SU-DHL-6 (cell line): ENCODE results near the gene TXNIP.

Source experiments
- H2AFZ ChIP-seq: fragments of 200-600 bp; sonication (generic); 2 replicates; pipeline ENCODE4 v1.6.1; 2014; ENCODE audit warnings: low read depth, mild to moderate bottlenecking, moderate library complexity, mixed read lengths, antibody characterized with exemption, low read length; ENCODE audit not compliant: severe bottlenecking
- H3F3A ChIP-seq: fragments of 200-600 bp; shearing (Covaris generic); 2 replicates; pipeline ENCODE4 v1.6.0; 2016; ENCODE audit warnings: antibody characterized with exemption, mild to moderate bottlenecking; ENCODE audit not compliant: insufficient read depth
- H3K27ac ChIP-seq: fragments of 200-600 bp; sonication (generic); 2 replicates; pipeline ENCODE4 v1.5.1; 2016; ENCODE audit warnings: low read depth, mild to moderate bottlenecking, low read length, moderate library complexity, mixed read lengths
- H3K27me3 ChIP-seq: fragments of 200-600 bp; sonication (generic), shearing (Covaris generic); 2 replicates; pipeline ENCODE4 v1.6.0; 2014; ENCODE audit warnings: mild to moderate bottlenecking, low read length
- H3K36me3 ChIP-seq: fragments of 200-600 bp; sonication (generic); 2 replicates; pipeline ENCODE4 v1.6.1; 2014; ENCODE audit warnings: mild to moderate bottlenecking, low read length, mixed read lengths
- H3K4me2 ChIP-seq: fragments of 300-600, 200-600 bp; shearing (Covaris generic), sonication (generic); 2 replicates; pipeline ENCODE4 v1.6.0; 2014; ENCODE audit warnings: low read length, low read depth, mild to moderate bottlenecking; ENCODE audit not compliant: poor library complexity, severe bottlenecking
- H3K4me3 ChIP-seq: fragments of 200-600 bp; sonication (generic); 2 replicates; pipeline ENCODE4 v1.5.1; 2014; ENCODE audit warnings: antibody characterized with exemption, low read length, mild to moderate bottlenecking, mixed read lengths; ENCODE audit not compliant: insufficient read depth, poor library complexity, severe bottlenecking
- H3K79me2 ChIP-seq: fragments of 200-600 bp; sonication (generic); 2 replicates; pipeline ENCODE4 v1.6.1; 2014; ENCODE audit warnings: mild to moderate bottlenecking, low read length, moderate library complexity; ENCODE audit not compliant: insufficient read depth
- H3K9ac ChIP-seq: fragments of 200-600 bp; sonication (generic); 2 replicates; pipeline ENCODE4 v1.7.0; 2014; ENCODE audit warnings: mild to moderate bottlenecking, low read length
- H3K9me2 ChIP-seq: fragments of 200-600 bp; sonication (generic); replicated peaks from 2 replicates; pipeline ENCODE4 v1.6.1; 2014; ENCODE audit warnings: low read length; ENCODE audit not compliant: insufficient read depth
- H3K9me3 ChIP-seq: fragments of 200-600 bp; sonication (generic); 2 replicates; pipeline ENCODE4 v1.6.1; 2014; ENCODE audit warnings: low read length, mixed read lengths; ENCODE audit not compliant: insufficient read depth
- H4K20me1 ChIP-seq: fragments of 200-600 bp; sonication (generic); 2 replicates; pipeline ENCODE4 v1.6.1; 2014; ENCODE audit warnings: low read depth, mild to moderate bottlenecking, antibody characterized with exemption, low read length, moderate library complexity, mixed read lengths
- CTCF ChIP-seq: fragments of 200-600 bp; sonication (generic); IDR thresholded peaks from one replicate; pipeline ENCODE4 v1.5.1; 2017; ENCODE audit warnings: antibody characterized with exemption, mild to moderate bottlenecking, low read length, moderate library complexity; ENCODE audit not compliant: insufficient read depth, poor library complexity, severe bottlenecking
- EZH2phosphoT487 ChIP-seq: fragments of 200-600 bp; sonication (generic), shearing (Covaris generic); conservative IDR thresholded peaks from 2 replicates; pipeline ENCODE4 v1.6.1; 2018; ENCODE audit warnings: mild to moderate bottlenecking, antibody characterized with exemption, low read length, moderate library complexity, mixed read lengths

TXNIP gene

DNA sequence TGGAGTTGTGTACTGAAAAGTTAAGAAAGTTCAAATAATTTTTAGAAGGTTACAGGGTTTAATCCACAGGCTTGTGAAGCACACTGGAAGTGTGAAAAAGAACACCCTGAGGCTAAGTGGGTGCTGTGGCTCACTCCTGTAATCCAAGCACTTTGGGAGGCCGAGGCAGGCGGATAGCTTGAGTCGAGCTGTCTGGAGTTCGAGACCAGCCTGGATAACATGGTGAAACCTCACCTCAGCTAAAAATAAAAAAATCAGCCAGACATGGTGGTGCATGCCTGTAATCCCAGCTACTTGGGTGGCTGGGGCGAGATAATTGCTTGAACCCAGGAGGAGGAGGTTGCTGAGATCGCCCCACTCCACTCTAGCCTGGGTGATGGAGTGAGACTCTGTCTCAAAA lies 9.8 kb downstream of the TXNIP start:
- H3K79me2 ChIP-seq: no peaks in the 10 kb centered on the region
- TF ChIP-seq EZH2phosphoT487 (no peak), CTCF (no peak)
- no peaks in the 10 kb centered on the region for H3K27me3 ChIP-seq
- H3K36me3 ChIP-seq: no peaks in the 10 kb centered on the region
- H3K4me3 ChIP-seq: no peak overlapping the region
- no peak overlapping the region for H3K9ac ChIP-seq
- no peaks in the 10 kb centered on the region for H3K9me3 ChIP-seq
- H3K27ac ChIP-seq: no peak overlapping the region
- H3K4me2 ChIP-seq: no peak overlapping the region
- peaks cover 3% of the 10 kb centered on the region; the same call in 1 of the 2 replicates for H3F3A ChIP-seq
- no peaks in the 10 kb centered on the region for H3K9me2 ChIP-seq
- H2AFZ ChIP-seq: no peak overlapping the region
- no peaks in the 10 kb centered on the region for H4K20me1 ChIP-seq

GRCh38 chr1:145985502-145986439 lies 10.6 kb downstream of the TXNIP start:
- TF ChIP-seq EZH2phosphoT487 (no peak), CTCF (no peak)
- H3K79me2 ChIP-seq: no peaks in the 10 kb centered on the region
- H2AFZ ChIP-seq: no peak overlapping the region
- H3K36me3 ChIP-seq: no peaks in the 10 kb centered on the region
- no peak overlapping the region for H3K4me2 ChIP-seq
- no peaks in the 10 kb centered on the region for H3K27me3 ChIP-seq
- H4K20me1 ChIP-seq: no peaks in the 10 kb centered on the region
- H3K9me3 ChIP-seq: no peaks in the 10 kb centered on the region
- H3K9me2 ChIP-seq: no peaks in the 10 kb centered on the region
- no peak overlapping the region for H3K4me3 ChIP-seq
- no peak overlapping the region for H3K27ac ChIP-seq
- no peaks in the 10 kb centered on the region for H3F3A ChIP-seq
- no peak overlapping the region for H3K9ac ChIP-seq

DNA sequence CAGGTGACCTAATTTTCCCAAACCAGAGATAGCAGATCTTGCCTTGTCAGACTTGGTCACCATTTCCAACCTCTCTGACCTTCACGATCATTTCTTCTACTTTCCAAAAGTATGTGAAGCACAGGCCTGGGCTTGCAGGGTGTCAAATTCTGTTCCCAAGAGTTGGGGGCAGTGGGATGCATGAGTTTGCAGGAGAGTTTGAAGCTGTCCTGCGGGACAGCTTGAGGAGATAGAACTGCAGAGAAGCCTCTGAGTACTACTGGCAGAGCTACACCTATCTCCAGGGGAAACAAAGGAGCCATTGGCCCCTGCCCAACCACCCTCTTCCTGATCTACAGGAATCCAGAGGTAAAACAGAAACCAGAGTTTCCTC lies 11.3 kb downstream of the TXNIP start:
- H3F3A ChIP-seq: no peaks in the 10 kb centered on the region
- H3K9me2 ChIP-seq: no peaks in the 10 kb centered on the region
- H3K79me2 ChIP-seq: no peaks in the 10 kb centered on the region
- H3K27ac ChIP-seq: no peak overlapping the region
- no peaks in the 10 kb centered on the region for H3K9me3 ChIP-seq
- no peak for TF ChIP-seq CTCF
- TF ChIP-seq EZH2phosphoT487: no peak
- no peak overlapping the region for H3K9ac ChIP-seq
- H3K27me3 ChIP-seq: no peaks in the 10 kb centered on the region
- H3K4me2 ChIP-seq: no peak overlapping the region
- H2AFZ ChIP-seq: no peak overlapping the region
- H3K36me3 ChIP-seq: no peaks in the 10 kb centered on the region
- no peak overlapping the region for H3K4me3 ChIP-seq
- no peaks in the 10 kb centered on the region for H4K20me1 ChIP-seq
